CD14-positive monocyte (primary cell): ENCODE data around the gene CENPC. TPM values are rescaled to one million over a fixed set of nuclear protein-coding genes. Genes with fewer than 3 reads are reported as not detected.
A peak's percentile ranks its signal among the peaks of the same experiment; 100 is the strongest.

Source experiments
- DNase-seq, 3 donors: peaks; one replicate each; pipeline ENCODE4 v3.0.0-alpha.2; 2011 to 2022
- H2AFZ ChIP-seq: 2 replicates; pipeline ENCODE4 v1.6.0; 2012; ENCODE audit warnings: mild to moderate bottlenecking, low read depth, low read length, inconsistent platforms; ENCODE audit not compliant: insufficient read depth, poor library complexity, severe bottlenecking
- H3K27ac ChIP-seq, 2 donors: 1 replicate in 1 of 2; 2 replicates in 1 of 2; pipeline ENCODE4 v1.5.1; 2012 to 2013; ENCODE audit warnings: low read length in 2 of 2, control low read depth in 1 of 2, inconsistent platforms in 1 of 2, low read depth in 1 of 2, mild to moderate bottlenecking in 1 of 2
- H3K27me3 ChIP-seq, 2 donors: one replicate each; pipeline versions ENCODE4 v1.6.0 to v1.6.1; 2011 to 2013; ENCODE audit warnings: low read length in 2 of 2; ENCODE audit not compliant: control insufficient read depth in 2 of 2, insufficient read depth in 2 of 2
- H3K36me3 ChIP-seq, 2 donors: replicated peaks in 1 of 2; 1 replicate in 1 of 2; 2 replicates in 1 of 2; pipeline versions ENCODE4 v1.5.1 to v1.6.1; 2012 to 2013; ENCODE audit warnings: low read length in 2 of 2, control low read depth in 1 of 2, inconsistent platforms in 1 of 2, mild to moderate bottlenecking in 1 of 2; ENCODE audit not compliant: insufficient read depth in 2 of 2, control insufficient read depth in 1 of 2
- H3K4me1 ChIP-seq, 2 donors: 1 replicate in 1 of 2; 2 replicates in 1 of 2; pipeline versions ENCODE4 v1.5.1 to v1.6.1; 2012 to 2013; ENCODE audit warnings: low read length in 2 of 2, control low read depth in 1 of 2, inconsistent platforms in 1 of 2, mild to moderate bottlenecking in 1 of 2, moderate library complexity in 1 of 2; ENCODE audit not compliant: insufficient read depth in 2 of 2, control insufficient read depth in 1 of 2
- H3K4me2 ChIP-seq: replicated peaks from 2 replicates; pipeline ENCODE3; 2012; ENCODE audit warnings: low read length, moderate library complexity, mild to moderate bottlenecking; ENCODE audit not compliant: poor library complexity, severe bottlenecking; ENCODE audit errors: extremely low read depth
- H3K4me3 ChIP-seq, 3 experiments: fragments of 200-600 bp in 1 of 3; sonication (generic) in 1 of 3; replicated peaks in 1 of 3; 1 replicate in 2 of 3; 2 replicates in 1 of 3; pipeline ENCODE4 v1.5.1; 2011 to 2013; ENCODE audit warnings: low read length in 3 of 3, mild to moderate bottlenecking in 3 of 3, control low read depth in 2 of 3, low read depth in 2 of 3, inconsistent platforms in 1 of 3, moderate library complexity in 1 of 3
- H3K79me2 ChIP-seq: 2 replicates; pipeline ENCODE4 v1.6.0; 2012; ENCODE audit warnings: mild to moderate bottlenecking, control low read depth, inconsistent platforms, low read length, moderate library complexity; ENCODE audit not compliant: insufficient read depth
- H3K9ac ChIP-seq: 2 replicates; pipeline ENCODE4 v1.6.0; 2017; ENCODE audit warnings: low read length, mild to moderate bottlenecking; ENCODE audit not compliant: insufficient read depth, poor library complexity, severe bottlenecking
- H3K9me3 ChIP-seq, 2 donors: replicated peaks in 1 of 2; 1 replicate in 1 of 2; 2 replicates in 1 of 2; pipeline versions ENCODE4 v1.5.1 to v1.6.1; 2012 to 2013; ENCODE audit warnings: low read length in 2 of 2, control low read depth in 1 of 2; ENCODE audit not compliant: control insufficient read depth in 1 of 2, insufficient read depth in 1 of 2
- H4K20me1 ChIP-seq: 2 replicates; pipeline ENCODE4 v1.6.0; 2012; ENCODE audit warnings: mild to moderate bottlenecking, low read length, control low read depth, moderate library complexity; ENCODE audit not compliant: insufficient read depth
- H3K27ac Mint-ChIP-seq, 7 donors: one replicate each; pipeline ENCODE4 v1.8.0; 2020; ENCODE audit warnings: mild to moderate bottlenecking in 7 of 7, mixed read lengths in 7 of 7, moderate library complexity in 6 of 7, inconsistent platforms in 2 of 7
- H3K27me3 Mint-ChIP-seq, 3 donors: one replicate each; pipeline ENCODE4 v1.8.0; 2021 to 2022; ENCODE audit warnings: low read depth in 3 of 3, mild to moderate bottlenecking in 3 of 3, mixed read lengths in 3 of 3, moderate library complexity in 3 of 3, inconsistent platforms in 1 of 3
- H3K36me3 Mint-ChIP-seq, 2 donors: one replicate each; pipeline ENCODE4 v1.8.0; 2020; ENCODE audit warnings: mixed read lengths in 2 of 2, inconsistent platforms in 1 of 2, mild to moderate bottlenecking in 1 of 2
- H3K4me1 Mint-ChIP-seq: one replicate; pipeline ENCODE4 v1.8.0; 2020; ENCODE audit warnings: mild to moderate bottlenecking, mixed read lengths
- H3K4me3 Mint-ChIP-seq, 2 donors: one replicate each; pipeline ENCODE4 v1.8.0; 2020; ENCODE audit warnings: mild to moderate bottlenecking in 2 of 2, mixed read lengths in 2 of 2, moderate library complexity in 1 of 2
- H3K9me3 Mint-ChIP-seq, 7 donors: one replicate each; pipeline ENCODE4 v1.8.0; 2020 to 2022; ENCODE audit warnings: mixed read lengths in 7 of 7, mild to moderate bottlenecking in 6 of 7, moderate library complexity in 6 of 7, inconsistent platforms in 2 of 7
- WGBS: methylation state at CpG from one replicate; pipeline ENCODE4 v1.1.5; 2013; ENCODE audit warnings: missing lambda C conversion rate; ENCODE audit not compliant: insufficient coverage; 5-methylcytosine and 5-hydroxymethylcytosine counted together
- intact Hi-C, 2 donors: fragments of 100-400 bp; cut with micrococcal nuclease; formaldehyde crosslinking; loops; one replicate each; pipeline versions ENCODE4 v1.15.0 to v1.15.1; 2023
- polyA plus RNA-seq, 3 donors: library from polyadenylated mRNA; depleted of rRNA in 1 of 3; unstranded in 2 of 3; stranded (reverse) in 1 of 3; fragments of 300-500 nt in 2 of 3; fragments of >200 nt in 1 of 3; fragmentation: Illumina TruSeq in 2 of 3; gene quantifications; 1 replicate in 2 of 3; 2 replicates in 1 of 3; pipeline ENCODE4 v1.2.3, GENCODE V29; 2012 to 2021
- TF ChIP-seq, protein P1 (sequence below): fragments of 200-600 bp; IDR thresholded peaks from one replicate; pipeline ENCODE4 v1.8.0; 2022; ENCODE audit warnings: antibody characterized with exemption, mild to moderate bottlenecking

Gene CENPC
- polyA plus RNA-seq, 3 donors, result 6.3 to 7.2 (median 6.7) TPM

DNA sequence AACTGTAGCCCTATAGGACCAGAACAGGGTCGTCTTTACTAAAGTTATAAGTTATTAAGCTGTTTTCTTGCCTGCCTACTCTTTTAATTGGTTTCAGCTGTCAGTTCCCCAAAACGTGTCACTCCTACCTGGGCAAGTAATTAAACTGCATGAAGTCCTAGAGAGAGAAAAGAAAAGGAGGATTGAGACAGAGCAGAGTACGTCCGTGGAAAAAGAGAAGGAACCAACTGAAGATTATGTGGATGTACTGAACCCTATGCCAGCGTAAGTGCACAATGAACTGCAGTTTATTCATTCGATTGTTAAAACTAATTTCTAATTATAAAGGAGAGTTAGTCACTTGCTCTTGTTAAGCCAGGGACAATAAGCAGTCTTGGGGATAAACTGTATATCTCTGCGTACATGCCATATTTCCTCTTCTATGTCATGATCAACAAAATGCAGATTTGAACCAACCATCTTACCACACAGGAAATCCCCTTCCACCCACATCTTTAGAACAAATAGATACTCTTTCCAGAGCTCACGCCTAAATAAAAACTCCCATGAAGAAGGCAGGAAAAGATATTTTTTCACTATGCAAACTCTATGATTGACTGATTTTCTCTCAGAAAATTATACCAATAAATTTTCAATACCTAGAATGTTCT, 36.0 kb upstream of the CENPC start:
- Histone ChIP-seq H3K27me3 (no peaks in the 10 kb centered on the region), H3K4me3 (no peak overlapping the region), H4K20me1 (no peaks in the 10 kb centered on the region), H3K4me1 (no peaks in the 10 kb centered on the region), H3K4me2 (peak overlapping the region; percentile 26), H3K27ac (no peak overlapping the region), H3K36me3 (no peaks in the 10 kb centered on the region), H2AFZ (peak overlapping the region; percentile 68), H3K79me2 (no peaks in the 10 kb centered on the region), H3K9ac (no peak overlapping the region), H3K9me3 (no peaks in the 10 kb centered on the region)
- Mint-ChIP-seq H3K9me3 (no peaks in the 10 kb centered on the region), H3K4me1 (peaks cover 9% of the 10 kb centered on the region), H3K27me3 (no peaks in the 10 kb centered on the region), H3K27ac (no peak overlapping the region), H3K36me3 (peaks cover 0 to 3% of the 10 kb centered on the region in 2 donors), H3K4me3 (no peak overlapping the region)
- 0% methylated on average over 1 of the region's 8 CpGs for WGBS
- TF ChIP-seq, protein P1, sequence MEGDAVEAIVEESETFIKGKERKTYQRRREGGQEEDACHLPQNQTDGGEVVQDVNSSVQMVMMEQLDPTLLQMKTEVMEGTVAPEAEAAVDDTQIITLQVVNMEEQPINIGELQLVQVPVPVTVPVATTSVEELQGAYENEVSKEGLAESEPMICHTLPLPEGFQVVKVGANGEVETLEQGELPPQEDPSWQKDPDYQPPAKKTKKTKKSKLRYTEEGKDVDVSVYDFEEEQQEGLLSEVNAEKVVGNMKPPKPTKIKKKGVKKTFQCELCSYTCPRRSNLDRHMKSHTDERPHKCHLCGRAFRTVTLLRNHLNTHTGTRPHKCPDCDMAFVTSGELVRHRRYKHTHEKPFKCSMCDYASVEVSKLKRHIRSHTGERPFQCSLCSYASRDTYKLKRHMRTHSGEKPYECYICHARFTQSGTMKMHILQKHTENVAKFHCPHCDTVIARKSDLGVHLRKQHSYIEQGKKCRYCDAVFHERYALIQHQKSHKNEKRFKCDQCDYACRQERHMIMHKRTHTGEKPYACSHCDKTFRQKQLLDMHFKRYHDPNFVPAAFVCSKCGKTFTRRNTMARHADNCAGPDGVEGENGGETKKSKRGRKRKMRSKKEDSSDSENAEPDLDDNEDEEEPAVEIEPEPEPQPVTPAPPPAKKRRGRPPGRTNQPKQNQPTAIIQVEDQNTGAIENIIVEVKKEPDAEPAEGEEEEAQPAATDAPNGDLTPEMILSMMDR, result no peak
- intact Hi-C loops, result no loop called here
- DNase-seq, result no peak

DNA sequence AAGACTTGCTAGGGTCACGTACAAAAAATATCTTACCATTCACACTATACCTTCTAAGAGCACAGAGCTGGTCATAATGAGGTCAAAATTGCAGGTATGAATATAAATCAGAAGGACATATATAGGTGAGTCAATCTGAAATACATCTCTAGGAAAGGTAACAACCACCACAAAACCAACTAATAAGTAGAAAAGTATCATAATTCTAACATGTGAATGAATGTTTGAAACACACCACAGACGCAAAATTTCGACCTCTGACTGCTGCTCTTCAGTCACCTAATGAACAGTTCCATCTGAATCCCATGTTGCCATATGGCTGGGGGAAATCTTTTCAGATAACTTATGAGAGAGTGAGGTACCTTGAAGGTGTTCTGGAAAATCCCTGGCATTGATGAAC, 35.3 kb upstream of the CENPC start:
- TF ChIP-seq, protein P1, result no peak
- Histone ChIP-seq H3K4me3 (no peak overlapping the region), H3K36me3 (no peaks in the 10 kb centered on the region), H3K79me2 (no peaks in the 10 kb centered on the region), H4K20me1 (no peaks in the 10 kb centered on the region), H2AFZ (no peak overlapping the region), H3K9ac (no peak overlapping the region), H3K9me3 (no peaks in the 10 kb centered on the region), H3K4me2 (no peak overlapping the region), H3K27ac (no peak overlapping the region), H3K4me1 (no peaks in the 10 kb centered on the region), H3K27me3 (no peaks in the 10 kb centered on the region)
- Mint-ChIP-seq H3K36me3 (peaks cover 0 to 3% of the 10 kb centered on the region in 2 donors), H3K27ac (no peak overlapping the region), H3K4me1 (peaks cover 10% of the 10 kb centered on the region), H3K4me3 (no peak overlapping the region), H3K9me3 (no peaks in the 10 kb centered on the region), H3K27me3 (no peaks in the 10 kb centered on the region)
- DNase-seq, result no peak
- intact Hi-C loops, result no loop called here
- WGBS, result no CpG with 5 or more reads among the region's 3 CpGs
